HG03175 (cell line): ENCODE measurements around the gene CELSR1.

Source experiments
- ATAC-seq: cut with Tn5 transposase; IDR thresholded peaks from one replicate; pipeline ENCODE4 v1.9.1; 2021; ENCODE audit warnings: mild to moderate bottlenecking, moderate library complexity; ENCODE audit not compliant: unreplicated experiment

Gene CELSR1

GRCh38 chr22:46537225-46537945 is at the start of gene CELSR1:
Gene CELSR1 (minus strand): TSS chr22:46537620. CDS start chr22:46537170, 450 bp downstream.
- ATAC-seq: no peak

GRCh38 chr22:46587061-46587460 is 49.6 kb upstream of the CELSR1 start:
- peak; percentile 57 for ATAC-seq

- no peak for ATAC-seq
Measured at GRCh38 chr22:46586531-46587011, 49.2 kb upstream of the CELSR1 start.

GRCh38 chr22:46586123-46586519 is 48.7 kb upstream of the CELSR1 start:
- ATAC-seq: no peak

GRCh38 chr22:46585340-46586122 is 48.1 kb upstream of the CELSR1 start:
- no peak for ATAC-seq

- ATAC-seq: no peak
Measured at GRCh38 chr22:46584081-46584921, 46.9 kb upstream of the CELSR1 start.

- no peak for ATAC-seq
Measured at GRCh38 chr22:46583571-46583970, 46.2 kb upstream of the CELSR1 start.

GRCh38 chr22:46582281-46582933 is 45.0 kb upstream of the CELSR1 start:
- no peak for ATAC-seq

GRCh38 chr22:46581538-46582244 is 44.3 kb upstream of the CELSR1 start:
- ATAC-seq: no peak

GRCh38 chr22:46580940-46581537 is 43.6 kb upstream of the CELSR1 start:
- ATAC-seq: no peak

- no peak for ATAC-seq
Measured at GRCh38 chr22:46579751-46580449, 42.5 kb upstream of the CELSR1 start.

- ATAC-seq: no peak
Measured at GRCh38 chr22:46578824-46579561, 41.6 kb upstream of the CELSR1 start.

GRCh38 chr22:46578251-46578823 is 40.9 kb upstream of the CELSR1 start:
- ATAC-seq: no peak

GRCh38 chr22:46577368-46578249 is 40.2 kb upstream of the CELSR1 start:
- ATAC-seq: peak; percentile 22

GRCh38 chr22:46576556-46577367 is 39.3 kb upstream of the CELSR1 start:
- peak; percentile 51 for ATAC-seq

GRCh38 chr22:46575911-46576555 is 38.6 kb upstream of the CELSR1 start:
- ATAC-seq: no peak
